ENCODE data around the gene TYSND1. TPM values are rescaled to one million over a fixed set of nuclear protein-coding genes. Genes with fewer than 3 reads are reported as not detected.

TYSND1 gene
- total RNA-seq, 4 donors from 2014 or later: 18.6 to 48.8 (median 21.9) TPM

- peaks cover 0 to 39% (median 21%) of the 10 kb centered on the region in 4 donors for H3K4me1 ChIP-seq
- no peaks in the 10 kb centered on the region for H3K27me3 ChIP-seq
- 46 to 73% methylated on average over 3 to 9 of the region's 9 CpGs for WGBS, 2 donors (ENCODE audit: low coverage in 1 of 2)
- in situ Hi-C loops (cut with MboI; ENCODE audit: low pct_ligation_motif_present in 1 of 4, low pct_unique_long_range_greater_than_20kb in 1 of 4, low sequenced_read_pairs in 3 of 4): no loop called here
- no peaks in the 10 kb centered on the region for H3K36me3 ChIP-seq
- TF ChIP-seq EP300 (IDR thresholded peaks at IDR 0.05; ENCODE audit: low read depth) (no peak), CTCF (IDR thresholded peaks at IDR 0.05) (no peak), POLR2A (IDR thresholded peaks at IDR 0.05) (no peak), POLR2AphosphoS5 (IDR thresholded peaks at IDR 0.05) (no peak)
- H3K9me3 ChIP-seq: no peaks in the 10 kb centered on the region
- no peak overlapping the region for H3K4me3 ChIP-seq
- intact Hi-C loops (cut with DNase I; ENCODE audit: low total_unique reads): no loop called here
- DNase-seq: no peak
- H3K27ac ChIP-seq: peak overlapping the region; percentile 79 to 84 (median 83)
These were observed 9.4 kb downstream of the TYSND1 start for GRCh38 chr10:70137135-70137534.

GRCh38 chr10:70135684-70136083 is 10.8 kb downstream of the TYSND1 start:
- intact Hi-C loops (cut with DNase I; ENCODE audit: low total_unique reads) (no loop called here), in situ Hi-C loops (cut with MboI; ENCODE audit: low pct_ligation_motif_present in 1 of 4, low pct_unique_long_range_greater_than_20kb in 1 of 4, low sequenced_read_pairs in 3 of 4) (no loop called here)
- TF ChIP-seq POLR2AphosphoS5 (IDR thresholded peaks at IDR 0.05) (no peak), POLR2A (IDR thresholded peaks at IDR 0.05) (no peak), CTCF (IDR thresholded peaks at IDR 0.05) (no peak), EP300 (IDR thresholded peaks at IDR 0.05; ENCODE audit: low read depth) (no peak)
- Histone ChIP-seq H3K27ac (no peak overlapping the region), H3K36me3 (no peaks in the 10 kb centered on the region), H3K9me3 (no peaks in the 10 kb centered on the region), H3K4me3 (no peak overlapping the region), H3K4me1 (peaks cover 7 to 54% (median 31%) of the 10 kb centered on the region in 4 donors), H3K27me3 (no peaks in the 10 kb centered on the region)
- no peak for DNase-seq
- WGBS, 2 donors (ENCODE audit: low coverage in 1 of 2): 68 to 79% methylated on average over 4 to 7 of the region's 7 CpGs

- in situ Hi-C loops (cut with MboI; ENCODE audit: low pct_ligation_motif_present in 1 of 4, low pct_unique_long_range_greater_than_20kb in 1 of 4, low sequenced_read_pairs in 3 of 4): no loop called here
- Histone ChIP-seq H3K9me3 (no peaks in the 10 kb centered on the region), H3K4me1 (peaks cover 7 to 57% (median 31%) of the 10 kb centered on the region in 4 donors), H3K27ac (no peak overlapping the region), H3K4me3 (no peak overlapping the region), H3K36me3 (no peaks in the 10 kb centered on the region), H3K27me3 (no peaks in the 10 kb centered on the region)
- TF ChIP-seq CTCF (IDR thresholded peaks at IDR 0.05) (no peak), EP300 (IDR thresholded peaks at IDR 0.05; ENCODE audit: low read depth) (no peak), POLR2AphosphoS5 (IDR thresholded peaks at IDR 0.05) (no peak), POLR2A (IDR thresholded peaks at IDR 0.05) (no peak)
- DNase-seq: no peak
- 97% methylated on average over 3 of the region's 3 CpGs; no CpG with 5 or more reads in 1 of the 2 donors for WGBS, 2 donors (ENCODE audit: low coverage in 1 of 2)
- intact Hi-C loops (cut with DNase I; ENCODE audit: low total_unique reads): no loop called here
These were observed 11.5 kb downstream of the TYSND1 start for GRCh38 chr10:70135046-70135445.

GRCh38 chr10:70132098-70133029 is 14.1 kb downstream of the TYSND1 start, which contains the start of gene AIFM2:
Gene AIFM2 (minus strand): TSS chr10:70132825. CDS start chr10:70124084, 8,741 bp downstream.
- in situ Hi-C loops (cut with MboI; ENCODE audit: low pct_ligation_motif_present in 1 of 4, low pct_unique_long_range_greater_than_20kb in 1 of 4, low sequenced_read_pairs in 3 of 4): no loop called here
- intact Hi-C loops (cut with DNase I; ENCODE audit: low total_unique reads): no loop called here
- WGBS, 2 donors (ENCODE audit: low coverage in 1 of 2): 9 to 12% methylated on average over 7 to 76 of the region's 80 CpGs
- H3K27ac ChIP-seq: peak within 1 kb of the TSS; percentile 84 to 91 (median 87)
- H3K9me3 ChIP-seq: no peaks in the 10 kb centered on the region
- H3K4me1 ChIP-seq: peaks cover 7 to 36% (median 17%) of the 10 kb centered on the region in 4 donors
- H3K36me3 ChIP-seq: no peaks in the 10 kb centered on the region
- TF ChIP-seq EP300 (IDR thresholded peaks at IDR 0.05; ENCODE audit: low read depth): peak; percentile 67
- peak in 2 of 5 experiments; percentile 5 to 39 for TF ChIP-seq CTCF (IDR thresholded peaks at IDR 0.05)
- peak; percentile 86 for TF ChIP-seq POLR2A (IDR thresholded peaks at IDR 0.05)
- peak; percentile 58 to 91 (median 91) for TF ChIP-seq POLR2AphosphoS5 (IDR thresholded peaks at IDR 0.05)
- H3K27me3 ChIP-seq: no peaks in the 10 kb centered on the region
- DNase-seq: peak; percentile 94
- peak within 1 kb of the TSS; percentile 72 to 87 (median 79) for H3K4me3 ChIP-seq

All from transverse colon (tissue), 4 donors.